GM10847 (cell line): ENCODE measurements around the gene GRID2.

Experiments used
- POLR2A ChIP-seq: IDR thresholded peaks from 2 replicates; pipeline ENCODE4 v1.6.1; 2011; ENCODE audit not compliant: insufficient read length; ENCODE audit errors: extremely low read depth

Gene GRID2

DNA sequence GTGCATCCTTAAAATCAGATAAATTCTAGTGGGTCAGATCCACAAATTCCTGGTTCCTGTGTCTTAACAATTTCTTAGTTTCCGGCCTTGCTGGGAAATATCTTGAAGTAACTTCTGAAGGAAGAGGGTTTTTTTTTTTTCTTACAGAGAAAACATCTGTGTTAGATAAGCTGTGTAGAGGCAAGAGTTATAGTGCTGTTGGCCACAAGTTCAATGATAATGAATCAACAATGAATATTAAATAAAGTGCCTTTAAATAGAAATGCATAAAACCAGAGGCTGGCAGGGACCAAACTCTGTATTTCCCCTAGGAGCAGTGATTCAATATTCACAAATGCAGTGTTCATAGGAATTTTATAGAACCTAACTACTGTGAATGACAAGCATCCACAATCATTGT, 812.9 kb downstream of the GRID2 start:
- no peak for TF ChIP-seq POLR2A

- TF ChIP-seq POLR2A, result no peak
Measured at GRCh38 chr4:93127489-93127888, 823.7 kb downstream of the GRID2 start.

GRCh38 chr4:93132631-93133030, 828.9 kb downstream of the GRID2 start:
- no peak for TF ChIP-seq POLR2A

DNA sequence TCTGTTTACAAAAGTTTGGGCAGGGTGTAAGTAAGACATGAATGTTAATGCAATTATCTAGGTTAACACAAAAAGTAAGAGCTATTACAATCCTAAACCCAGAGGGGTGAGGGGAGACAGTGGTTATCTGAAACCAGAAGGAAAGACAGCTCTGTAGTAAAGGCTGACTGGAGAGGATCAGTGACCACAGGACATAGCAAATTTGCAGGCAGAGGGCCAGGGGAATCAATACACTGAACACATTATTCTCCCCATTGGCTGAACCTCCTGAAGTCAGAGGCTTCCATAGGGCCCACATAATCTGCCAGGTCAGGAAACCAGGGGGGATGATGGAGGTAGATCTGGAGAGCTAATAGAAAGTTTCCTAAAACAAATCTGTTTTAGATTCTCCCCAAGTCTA, 835.4 kb downstream of the GRID2 start:
- no peak for TF ChIP-seq POLR2A

- TF ChIP-seq POLR2A, result no peak
Measured at GRCh38 chr4:93143902-93144301, 840.1 kb downstream of the GRID2 start.

- no peak for TF ChIP-seq POLR2A
Measured at GRCh38 chr4:93144644-93145043, 840.9 kb downstream of the GRID2 start.

DNA sequence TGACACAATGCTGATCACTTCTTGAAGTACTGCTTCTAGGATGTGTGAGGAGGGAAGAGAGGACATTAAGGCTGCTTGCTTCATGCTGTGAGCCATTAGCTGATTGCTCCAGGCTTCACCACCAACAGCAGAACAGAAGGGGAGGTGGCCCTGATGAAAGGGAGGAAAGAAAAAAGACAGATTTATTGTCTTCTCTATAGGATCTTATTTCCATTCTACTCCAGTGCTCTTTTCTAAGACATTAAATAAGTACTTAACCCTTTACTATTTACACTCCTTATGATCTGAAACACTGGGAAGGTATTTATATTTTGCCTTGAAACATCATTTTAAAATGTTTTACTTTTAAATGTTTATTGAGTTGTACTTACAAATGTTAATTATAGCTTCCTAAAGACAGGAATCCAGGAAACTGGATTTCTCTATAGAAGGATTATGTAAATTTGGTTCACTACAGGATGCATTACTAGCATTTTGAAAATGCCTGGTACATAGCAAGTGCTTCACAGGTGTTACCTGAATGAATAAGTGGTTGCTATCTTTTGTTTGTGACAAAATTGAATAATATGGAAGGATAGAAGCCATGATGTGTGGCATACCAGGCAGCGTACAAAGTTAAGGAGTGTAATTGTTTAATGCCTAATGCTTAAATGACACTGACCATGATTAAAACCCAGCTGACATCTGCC, 843.9 kb downstream of the GRID2 start:
- no peak for TF ChIP-seq POLR2A

DNA sequence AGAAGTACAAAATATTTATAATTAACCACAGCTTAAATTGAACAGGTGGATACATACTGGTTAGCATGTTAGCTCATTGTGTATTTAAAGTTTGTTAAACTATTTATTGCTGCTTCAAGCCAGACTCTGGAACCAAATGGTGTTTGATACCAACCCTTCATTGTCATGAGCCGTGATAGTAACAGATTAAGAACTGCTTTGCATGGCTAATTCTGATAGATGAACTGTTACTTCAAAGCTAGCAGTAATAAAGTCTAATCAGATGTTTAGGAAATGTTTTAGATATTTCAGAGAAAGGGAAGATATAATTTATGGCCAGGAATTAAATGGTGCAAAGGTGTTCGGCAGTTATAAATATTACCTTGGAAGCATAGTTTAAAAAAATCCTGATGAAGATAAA, 848.7 kb downstream of the GRID2 start:
- TF ChIP-seq POLR2A, result no peak

GRCh38 chr4:93157986-93158385, 854.2 kb downstream of the GRID2 start:
- TF ChIP-seq POLR2A, result no peak

- no peak for TF ChIP-seq POLR2A
Measured at GRCh38 chr4:93168053-93168452, 864.3 kb downstream of the GRID2 start.

DNA sequence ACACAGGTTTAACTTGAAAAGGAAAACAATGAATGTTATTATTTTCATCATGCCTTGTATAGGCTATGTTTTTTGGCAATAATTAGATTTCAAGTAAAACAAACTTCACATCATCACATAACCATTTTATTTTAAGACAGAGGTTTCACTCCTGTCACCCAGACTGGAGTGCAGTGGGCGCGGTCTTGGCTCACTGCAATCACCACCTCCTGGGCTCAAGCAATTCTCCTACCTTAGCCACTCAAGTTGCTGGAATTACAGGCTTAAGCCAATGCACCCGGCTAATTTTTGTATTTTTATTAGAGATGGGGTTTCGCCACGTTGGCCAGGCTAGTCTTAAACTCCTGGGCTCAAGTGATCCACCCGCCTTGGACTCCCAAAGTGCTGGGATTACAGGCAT, 866.2 kb downstream of the GRID2 start:
- no peak for TF ChIP-seq POLR2A

- no peak for TF ChIP-seq POLR2A
Measured at GRCh38 chr4:93174598-93174997, 870.8 kb downstream of the GRID2 start.

DNA sequence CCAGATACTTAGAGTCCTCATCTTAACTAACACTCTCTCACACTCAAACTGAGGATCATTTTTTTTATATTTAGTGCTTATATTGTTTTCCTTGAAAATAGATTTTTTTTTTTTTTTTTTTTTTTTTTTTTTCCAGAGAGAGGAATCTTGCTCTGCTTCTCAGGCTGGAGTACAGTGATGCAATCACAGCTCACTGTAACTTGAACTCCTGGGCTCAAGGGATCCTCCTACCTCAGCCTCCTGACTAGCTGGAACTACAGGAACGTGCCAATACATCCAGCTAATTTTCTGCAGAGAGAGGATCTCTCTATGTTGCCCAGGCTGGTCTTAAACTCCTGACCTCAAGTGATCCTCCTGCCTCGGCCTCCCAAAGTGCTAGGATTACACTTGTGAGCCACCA, 874.5 kb downstream of the GRID2 start:
- no peak for TF ChIP-seq POLR2A

DNA sequence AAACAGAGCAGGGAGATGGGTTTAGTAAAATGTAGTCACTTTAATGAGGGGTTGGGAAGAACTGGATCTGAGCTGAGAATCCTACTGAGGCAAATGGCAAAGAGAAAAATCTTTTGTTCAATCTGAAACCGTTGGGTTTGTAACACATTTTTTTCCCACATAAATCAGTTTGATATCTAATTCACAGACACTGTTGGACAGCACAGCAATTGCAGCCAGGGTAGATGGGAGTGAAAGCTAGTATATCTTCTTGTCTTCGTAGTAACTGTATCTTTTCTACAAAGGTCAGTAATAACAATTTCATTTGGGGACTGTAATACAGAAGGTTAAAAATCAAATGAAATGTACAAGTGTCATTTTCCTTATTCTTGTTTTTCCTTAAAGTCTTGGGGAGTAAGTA, 875.3 kb downstream of the GRID2 start:
- TF ChIP-seq POLR2A, result no peak

- no peak for TF ChIP-seq POLR2A
Measured at GRCh38 chr4:93182722-93183121, 879.0 kb downstream of the GRID2 start.

- no peak for TF ChIP-seq POLR2A
Measured at GRCh38 chr4:93183576-93183975, 879.8 kb downstream of the GRID2 start.

DNA sequence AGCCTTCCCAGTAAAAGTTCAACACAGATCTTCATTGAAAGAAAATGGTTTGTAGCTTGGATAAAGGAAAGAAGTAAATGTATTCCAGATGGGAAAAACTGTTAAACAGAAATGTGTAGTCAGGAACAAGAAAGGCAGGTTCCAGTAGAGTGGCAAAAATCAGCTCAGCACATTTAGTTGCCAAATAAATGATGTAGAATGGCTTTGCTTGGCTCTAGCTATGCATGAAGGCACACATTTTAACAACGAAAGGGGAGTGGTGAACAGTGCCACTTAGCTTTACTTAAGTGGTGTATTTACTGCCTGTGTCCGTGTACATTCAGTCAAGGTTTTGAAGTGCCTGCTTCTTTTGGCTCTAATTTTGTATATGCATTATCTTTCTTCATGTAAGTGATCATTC, 880.3 kb downstream of the GRID2 start:
- TF ChIP-seq POLR2A, result no peak
